GM18907 (cell line): Measurements from ENCODE around the gene SCO2.

ENCODE experiments used
- ATAC-seq: cut with Tn5 transposase; IDR thresholded peaks from one replicate; pipeline ENCODE4 v1.9.1; 2021; ENCODE audit warnings: mild to moderate bottlenecking, moderate library complexity; ENCODE audit not compliant: unreplicated experiment

SCO2 gene

GRCh38 chr22:50532824-50533796 is 7.7 kb upstream of the SCO2 start:
- ATAC-seq = no peak

- ATAC-seq = no peak
Observed at GRCh38 chr22:50531962-50532674, 6.7 kb upstream of the SCO2 start.

GRCh38 chr22:50531546-50531961 is 6.2 kb upstream of the SCO2 start:
- ATAC-seq = no peak

- no peak for ATAC-seq
Observed at GRCh38 chr22:50530877-50531545, 5.6 kb upstream of the SCO2 start.

- ATAC-seq = no peak
Observed at GRCh38 chr22:50530580-50530876, 5.1 kb upstream of the SCO2 start.

GRCh38 chr22:50529897-50530579 is 4.6 kb upstream of the SCO2 start, which contains the start of gene TYMP:
Gene TYMP (minus strand): TSS chr22:50530012. CDS start chr22:50529709, 303 bp downstream.
- ATAC-seq = peak; percentile 21

GRCh38 chr22:50529416-50529896 is 4.1 kb upstream of the SCO2 start:
- no peak for ATAC-seq

GRCh38 chr22:50528682-50529415 is 3.5 kb upstream of the SCO2 start:
- ATAC-seq = no peak

GRCh38 chr22:50527921-50528681 is 2.7 kb upstream of the SCO2 start:
- ATAC-seq = no peak

GRCh38 chr22:50526834-50527801 is 1.7 kb upstream of the SCO2 start:
- no peak for ATAC-seq

GRCh38 chr22:50526108-50526833 is 873 bp upstream of the SCO2 start:
- ATAC-seq = peak; percentile 29

- ATAC-seq = no peak
Observed at GRCh38 chr22:50525858-50526107, 385 bp upstream of the SCO2 start.

GRCh38 chr22:50524676-50525103 is 708 bp downstream of the SCO2 start:
- ATAC-seq = no peak

GRCh38 chr22:50523806-50524675 is 1.4 kb downstream of the SCO2 start:
- no peak for ATAC-seq

GRCh38 chr22:50523458-50523805 is 2.0 kb downstream of the SCO2 start:
- no peak for ATAC-seq

GRCh38 chr22:50522806-50523438 is 2.5 kb downstream of the SCO2 start:
- no peak for ATAC-seq
